Renal cortical epithelial cell (primary cell): ENCODE measurements around the gene KRT16. TPM values are rescaled to one million over a fixed set of nuclear protein-coding genes. Genes with fewer than 3 reads are reported as not detected.
A peak's percentile ranks its signal among the peaks of the same experiment; 100 is the strongest.
"Not testable (repeated sequence)": the region's sequence is repeated elsewhere in the genome, so short reads cannot be mapped to it uniquely, and the experiment has no call there.

Experiments used
- DNase-seq: peaks from one replicate; pipeline ENCODE4 v3.0.0-alpha.2; 2011; ENCODE audit warnings: low read depth
- total RNA-seq: library from RNA; depleted of rRNA; stranded (reverse); fragments of >200 nt; gene quantifications from 2 replicates; pipeline ENCODE4 v1.2.3, GENCODE V29; 2014

Gene KRT16
- total RNA-seq, 1 donor from 2014 or later, result 0.70 TPM

DNA sequence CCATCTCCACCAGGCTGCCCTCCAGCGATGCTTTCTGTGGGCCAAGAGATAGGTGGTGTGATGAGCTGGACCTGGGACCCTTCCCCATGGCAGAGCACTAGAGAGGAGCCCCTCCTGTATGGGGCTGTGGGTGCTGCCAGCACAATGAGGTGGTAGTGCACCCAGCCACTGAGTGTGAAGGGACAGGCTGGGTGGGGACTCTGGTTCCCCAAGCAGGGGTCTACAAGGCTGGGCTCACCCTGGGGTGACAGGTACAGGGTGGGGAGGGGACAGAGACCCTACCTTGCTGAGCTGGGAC is 15.5 kb upstream of the KRT16 start:
- not testable (repeated sequence) for DNase-seq

DNA sequence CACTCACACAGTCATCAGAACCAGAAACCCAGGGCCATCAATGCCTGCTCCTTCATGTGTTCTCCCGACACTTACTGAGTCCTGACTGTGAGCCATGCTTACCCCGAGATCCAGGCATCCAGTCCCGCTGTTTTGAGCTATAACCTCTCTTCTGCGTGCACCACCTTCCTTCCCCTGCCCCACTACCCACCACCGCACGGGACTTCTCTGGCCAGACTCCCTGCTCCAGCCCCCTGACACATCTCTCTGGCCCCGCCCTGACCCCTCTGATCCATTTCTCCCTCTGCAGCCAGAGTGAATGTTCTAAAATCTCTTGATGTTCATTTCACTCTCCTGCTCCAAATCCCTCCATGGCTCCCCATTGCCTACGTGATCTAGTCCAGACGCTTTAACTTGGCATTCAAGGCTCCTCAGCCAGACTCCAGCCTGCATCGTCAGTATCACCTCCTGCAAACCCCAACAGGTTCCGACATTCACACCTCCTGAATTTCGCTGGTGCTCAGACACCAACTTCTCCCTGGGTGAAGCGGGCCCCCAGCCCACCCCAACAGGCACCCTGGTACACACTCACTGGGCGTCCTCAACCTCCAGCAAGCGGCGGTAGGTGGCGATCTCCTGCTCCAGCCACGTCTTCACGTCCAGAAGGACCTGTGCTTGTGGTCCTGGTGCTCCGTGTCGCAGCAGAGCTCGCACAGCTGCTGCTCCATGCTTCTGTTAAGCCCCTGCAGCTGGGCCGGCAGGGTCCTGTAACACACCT is 14.9 kb upstream of the KRT16 start:
- no peak for DNase-seq

DNA sequence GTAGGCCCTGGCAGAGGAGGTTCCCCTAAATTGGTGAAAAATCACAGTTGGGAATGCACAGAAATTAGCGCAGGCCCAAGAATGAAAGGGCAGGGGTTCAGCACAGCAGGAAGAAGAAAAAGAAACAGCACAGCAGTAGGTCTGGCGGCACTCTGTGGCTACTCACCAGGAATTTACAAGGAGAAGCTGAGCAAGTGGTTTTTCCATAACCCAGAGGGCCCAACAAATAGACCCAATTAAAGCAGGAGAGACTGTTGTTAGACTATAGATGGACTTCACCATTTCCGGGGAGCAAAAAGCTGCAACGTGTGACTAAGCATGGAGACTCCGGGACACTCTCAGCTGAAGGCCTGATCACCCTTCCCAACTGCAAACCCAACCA is 14.3 kb upstream of the KRT16 start:
- DNase-seq, result not testable (repeated sequence)

DNA sequence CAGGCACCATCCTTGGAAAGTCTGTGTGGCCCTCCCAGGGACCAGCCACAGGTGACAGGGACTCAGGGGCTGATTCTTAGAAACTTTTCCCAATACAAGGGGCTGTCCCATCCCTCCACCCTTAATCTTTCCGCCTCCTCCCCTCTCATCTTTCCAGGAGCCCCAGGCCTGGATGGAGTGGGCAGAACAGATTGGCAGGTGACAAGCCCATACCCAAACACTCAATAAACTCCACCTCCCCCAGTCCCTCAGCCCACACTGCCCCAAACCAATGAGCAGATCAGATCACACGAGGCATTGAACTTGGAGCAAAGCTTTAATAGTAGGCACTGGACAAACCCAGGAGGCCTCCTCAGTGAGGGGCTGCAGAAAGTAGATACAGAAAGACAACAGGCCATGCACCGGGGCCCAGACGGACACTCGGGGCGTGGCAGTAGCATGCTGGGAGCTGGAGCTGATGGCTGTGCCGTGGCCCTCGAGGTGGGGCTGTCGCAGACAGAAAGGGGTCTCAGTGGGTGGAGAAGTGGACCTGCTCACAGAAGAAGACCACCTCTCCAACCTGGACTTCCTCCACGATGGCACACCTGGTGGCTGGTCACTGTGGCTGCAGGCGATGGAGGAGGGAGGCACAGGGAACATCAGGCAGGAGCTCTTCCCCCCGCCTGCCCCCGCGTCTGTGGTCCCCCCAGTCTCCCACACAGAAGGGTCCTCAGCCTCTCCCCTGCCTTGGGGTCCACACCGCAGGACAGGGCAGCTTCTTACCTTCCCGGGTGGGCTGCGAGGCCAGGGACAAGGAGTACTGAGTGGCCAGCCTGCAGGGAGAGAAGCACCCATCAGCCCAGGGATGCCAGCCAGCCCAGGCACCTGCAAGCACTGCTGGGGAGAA is 13.7 kb upstream of the KRT16 start:
- not testable (repeated sequence) for DNase-seq

DNA sequence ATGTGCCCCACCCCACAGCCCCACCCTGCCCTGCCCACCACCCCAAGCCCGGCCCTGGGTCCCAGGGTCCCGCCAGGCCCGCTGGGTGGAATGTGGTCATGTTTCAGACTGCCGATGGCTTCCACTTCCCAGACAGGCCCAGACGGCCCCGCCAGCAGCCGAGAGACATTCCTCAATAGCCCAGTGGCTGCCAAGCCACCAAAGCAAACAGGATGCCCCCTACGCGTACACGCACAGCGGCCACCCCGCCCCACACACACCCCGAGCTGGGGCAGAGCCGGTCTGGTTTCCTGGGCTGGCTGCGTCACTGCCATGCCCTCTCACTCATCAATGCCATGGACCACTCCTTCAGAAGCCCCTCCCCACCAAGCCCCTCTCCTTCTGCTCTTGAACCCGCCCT is 13.0 kb upstream of the KRT16 start:
- no peak for DNase-seq

DNA sequence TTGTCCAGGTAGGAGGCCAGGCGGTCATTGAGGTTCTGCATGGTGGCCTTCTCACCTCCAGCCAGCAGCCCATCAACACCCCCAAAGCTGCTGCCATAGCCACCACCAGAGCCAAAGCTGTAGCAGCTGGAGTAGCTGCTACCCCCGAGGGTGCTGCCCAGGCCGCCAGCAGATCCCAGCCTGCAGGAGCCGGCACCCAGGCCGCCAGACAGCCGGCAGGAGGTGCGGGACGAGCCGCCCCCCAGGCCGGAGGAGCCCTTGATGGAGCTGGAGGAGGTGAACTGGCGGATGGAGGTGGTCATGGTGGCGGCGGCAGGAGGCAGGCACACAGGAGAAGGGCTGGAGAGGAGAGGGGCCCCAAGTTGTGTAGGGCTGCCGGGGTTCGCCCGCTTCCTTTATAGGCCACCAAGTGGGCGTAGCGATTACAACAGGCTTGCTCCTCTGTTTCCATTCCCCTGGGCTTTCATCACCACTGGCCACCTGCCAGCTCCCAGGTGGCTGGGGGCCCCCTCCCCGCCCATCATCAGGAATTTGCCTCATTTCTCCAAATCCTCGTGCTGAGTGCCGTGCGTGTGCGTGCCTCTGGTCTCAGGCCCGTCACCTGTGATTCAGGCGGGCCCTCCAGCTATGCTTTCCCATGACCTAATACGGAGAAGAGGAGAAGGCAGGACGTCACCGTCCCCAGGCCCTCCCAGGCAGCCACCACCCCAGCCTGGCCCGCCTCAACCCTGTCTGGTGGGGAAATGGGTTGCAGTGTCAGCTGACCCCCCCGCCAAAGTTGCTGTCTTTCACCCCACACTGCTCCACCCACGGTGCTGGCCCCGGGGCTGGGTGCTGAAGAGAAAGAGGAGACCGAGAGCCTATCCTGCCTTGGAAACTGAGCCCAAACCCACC is 11.9 kb upstream of the KRT16 start, which contains the start of gene KRT17:
KRT17 (minus strand) TSS at position 368 of the 894 bp plus-strand sequence; CDS start at position 302, 66 bp downstream.
- DNase-seq, result no peak

DNA sequence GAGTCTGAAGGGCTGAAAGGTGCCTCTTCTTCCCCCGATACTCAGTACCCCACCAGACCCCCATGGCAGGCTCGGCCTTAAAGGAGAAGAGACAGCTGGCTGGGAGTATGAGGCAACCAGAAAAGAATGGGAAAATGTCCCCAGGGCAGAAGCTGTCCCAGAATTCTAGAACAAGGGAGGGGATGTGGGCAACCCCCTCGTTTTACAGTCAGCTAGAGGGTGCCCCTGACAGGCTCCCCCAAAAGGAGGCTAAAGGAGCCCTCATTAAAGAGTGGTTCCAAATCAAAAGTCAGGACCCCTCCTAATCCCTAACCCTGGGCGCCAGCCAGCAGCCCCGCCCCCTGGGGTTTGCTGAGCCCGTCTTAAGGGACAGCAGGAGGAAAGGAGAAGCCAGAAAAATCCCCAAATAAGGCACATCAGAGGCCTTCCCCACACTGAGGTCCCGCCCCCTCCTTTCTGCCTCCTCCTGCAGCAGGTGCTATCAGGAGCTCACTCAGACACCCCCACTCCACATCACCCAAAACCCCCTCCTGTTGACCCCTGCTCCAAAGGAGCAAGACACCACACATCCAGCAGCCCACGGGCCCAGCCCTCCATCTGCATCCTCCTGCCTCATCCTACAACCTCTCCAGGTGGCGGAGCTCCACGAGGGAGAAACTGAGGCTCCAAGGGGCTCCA is 10.8 kb upstream of the KRT16 start:
- DNase-seq, result not testable (repeated sequence)

DNA sequence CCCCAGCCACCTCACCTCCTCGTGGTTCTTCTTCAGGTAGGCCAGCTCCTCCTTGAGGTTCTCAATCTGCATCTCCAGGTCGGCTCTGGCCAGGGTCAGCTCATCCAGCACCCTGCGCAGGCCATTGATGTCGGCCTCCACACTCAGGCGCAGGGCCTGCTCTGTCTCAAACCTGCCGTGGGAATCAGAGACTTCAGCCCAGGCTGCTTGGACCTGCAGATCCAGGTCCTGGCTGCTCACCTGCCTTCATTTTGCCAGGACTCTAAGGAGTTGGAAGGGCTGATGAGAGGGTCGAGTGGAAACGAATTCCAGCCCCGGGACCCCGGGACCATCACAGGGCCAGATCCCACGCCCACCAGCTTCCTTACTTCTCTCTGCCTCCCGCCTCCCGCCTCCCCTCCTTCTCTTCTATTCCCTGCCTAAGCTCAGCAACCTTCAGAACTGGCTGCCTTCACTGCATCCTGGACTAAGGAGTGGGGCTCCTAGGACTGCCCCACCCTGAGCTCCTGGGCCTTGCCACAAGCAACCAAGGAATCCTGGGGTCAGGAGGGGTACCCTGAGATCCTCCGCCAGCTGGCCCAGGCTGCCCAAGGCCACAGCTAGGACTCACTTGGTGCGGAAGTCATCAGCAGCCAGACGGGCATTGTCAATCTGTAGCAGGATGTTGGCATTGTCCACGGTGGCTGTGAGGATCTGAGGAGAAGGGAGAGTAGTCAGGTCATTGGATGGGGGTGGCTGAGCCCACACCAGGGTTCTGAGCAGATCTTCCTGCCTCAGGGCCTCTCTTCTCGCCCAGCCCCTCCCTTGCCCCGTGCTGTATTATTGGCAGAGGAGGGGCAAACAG is 10.0 kb upstream of the KRT16 start:
- DNase-seq, result not testable (repeated sequence)

DNA sequence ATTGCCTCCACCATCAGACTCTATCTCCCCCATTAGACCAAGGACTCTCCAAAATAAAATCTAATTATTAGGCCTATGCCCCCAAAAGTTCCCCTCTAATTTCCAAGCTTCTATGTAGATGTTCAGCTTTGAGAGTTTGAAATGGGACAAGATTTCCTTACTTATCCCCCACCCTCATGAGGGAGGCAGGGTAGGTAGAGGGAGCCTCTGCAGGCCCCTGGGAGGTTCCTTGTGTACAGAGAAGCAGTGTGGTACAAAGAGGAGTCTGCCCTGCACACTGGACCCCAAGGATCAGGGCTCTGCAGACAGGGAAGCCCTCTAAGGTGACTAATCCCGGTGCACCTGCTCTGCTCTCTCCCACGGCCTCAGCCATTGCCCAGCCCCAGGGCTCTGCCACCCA is 9.3 kb upstream of the KRT16 start:
- no peak for DNase-seq

DNA sequence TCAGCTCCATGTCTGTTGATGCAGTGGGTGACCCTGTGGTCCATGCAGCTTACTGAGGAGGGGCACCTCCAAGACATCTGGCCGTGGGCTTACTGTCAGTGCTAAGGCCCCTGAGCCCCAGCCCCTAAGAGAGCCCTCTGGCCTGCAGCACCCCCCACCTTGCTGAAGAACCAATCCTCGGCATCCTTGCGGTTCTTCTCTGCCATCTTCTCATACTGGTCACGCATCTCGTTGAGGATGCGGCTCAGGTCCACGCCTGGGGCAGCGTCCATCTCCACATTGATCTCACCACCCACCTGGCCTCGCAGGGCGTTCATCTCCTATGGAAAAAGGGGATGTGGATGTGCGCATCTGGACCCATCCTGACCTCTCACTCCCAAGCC is 8.9 kb upstream of the KRT16 start:
- not testable (repeated sequence) for DNase-seq

DNA sequence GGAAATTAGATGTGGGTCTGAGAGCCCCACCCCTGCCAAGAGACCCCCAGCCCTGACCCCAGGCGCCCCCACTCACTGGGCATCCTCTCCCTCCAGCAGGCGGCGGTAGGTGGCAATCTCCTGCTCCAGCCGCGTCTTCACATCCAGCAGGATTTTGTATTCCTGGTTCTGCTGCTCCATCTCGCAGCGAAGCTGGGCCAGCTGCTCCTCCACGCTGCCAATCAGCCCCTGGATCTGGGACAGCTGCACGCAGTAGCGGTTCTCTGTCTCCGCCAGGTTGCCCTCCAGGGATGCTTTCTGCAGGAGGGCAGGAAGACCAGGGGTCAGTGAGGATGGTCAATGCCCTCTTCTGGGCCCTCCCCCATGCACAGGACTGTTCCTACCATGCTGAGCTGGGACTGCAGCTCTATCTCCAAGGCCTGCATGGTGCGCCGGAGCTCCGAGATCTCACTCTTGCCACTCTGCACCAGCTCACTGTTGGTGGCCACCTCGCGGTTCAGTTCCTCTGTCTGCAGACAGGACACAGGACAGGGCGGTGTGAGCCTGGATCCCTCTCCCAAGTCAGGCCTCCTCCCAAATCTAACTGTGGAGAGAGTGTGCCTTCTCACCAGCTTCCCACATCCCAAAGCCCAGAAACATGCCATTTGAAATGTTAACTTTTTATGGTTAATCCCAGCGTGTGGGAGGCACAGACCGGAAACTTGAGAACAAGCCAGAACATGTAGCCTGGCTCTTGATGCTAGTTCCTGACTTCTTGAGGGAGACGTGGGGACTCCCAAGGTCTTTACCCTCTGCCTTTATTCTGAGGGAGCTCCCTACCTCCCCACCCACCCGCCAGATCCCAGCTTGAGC is 8.2 kb upstream of the KRT16 start:
- DNase-seq, result peak; percentile 6

DNA sequence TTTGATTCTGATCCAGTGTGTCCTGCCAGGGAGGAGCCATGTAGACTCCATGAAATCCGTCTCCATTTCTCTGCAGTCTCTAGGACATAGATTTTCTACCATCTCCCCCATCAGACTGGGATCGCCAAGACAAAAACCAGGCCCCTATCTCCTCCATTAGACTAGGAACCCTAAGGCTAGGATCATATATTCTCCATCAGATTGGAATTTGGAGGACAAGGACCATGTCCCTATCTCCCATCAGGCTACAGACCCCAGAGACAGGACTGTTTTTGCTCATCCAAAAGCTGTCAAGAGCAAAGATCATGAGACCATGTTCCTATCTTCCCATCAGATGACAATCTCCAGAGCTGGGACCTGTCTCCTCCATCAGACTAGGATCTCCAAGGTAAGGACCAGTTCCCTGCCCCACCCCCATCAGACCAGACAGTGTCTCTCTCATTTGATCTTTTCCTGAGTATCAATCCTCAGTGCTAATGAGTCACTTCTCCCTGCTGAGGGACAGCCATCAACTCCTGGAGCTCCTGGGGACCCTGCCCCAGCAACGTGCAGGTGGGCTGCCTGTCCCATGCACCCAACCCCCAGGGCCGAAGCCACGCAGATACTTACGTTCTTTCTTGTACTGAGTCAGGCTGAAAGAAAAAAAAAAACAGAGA is 7.5 kb upstream of the KRT16 start:
- DNase-seq, result not testable (repeated sequence)

DNA sequence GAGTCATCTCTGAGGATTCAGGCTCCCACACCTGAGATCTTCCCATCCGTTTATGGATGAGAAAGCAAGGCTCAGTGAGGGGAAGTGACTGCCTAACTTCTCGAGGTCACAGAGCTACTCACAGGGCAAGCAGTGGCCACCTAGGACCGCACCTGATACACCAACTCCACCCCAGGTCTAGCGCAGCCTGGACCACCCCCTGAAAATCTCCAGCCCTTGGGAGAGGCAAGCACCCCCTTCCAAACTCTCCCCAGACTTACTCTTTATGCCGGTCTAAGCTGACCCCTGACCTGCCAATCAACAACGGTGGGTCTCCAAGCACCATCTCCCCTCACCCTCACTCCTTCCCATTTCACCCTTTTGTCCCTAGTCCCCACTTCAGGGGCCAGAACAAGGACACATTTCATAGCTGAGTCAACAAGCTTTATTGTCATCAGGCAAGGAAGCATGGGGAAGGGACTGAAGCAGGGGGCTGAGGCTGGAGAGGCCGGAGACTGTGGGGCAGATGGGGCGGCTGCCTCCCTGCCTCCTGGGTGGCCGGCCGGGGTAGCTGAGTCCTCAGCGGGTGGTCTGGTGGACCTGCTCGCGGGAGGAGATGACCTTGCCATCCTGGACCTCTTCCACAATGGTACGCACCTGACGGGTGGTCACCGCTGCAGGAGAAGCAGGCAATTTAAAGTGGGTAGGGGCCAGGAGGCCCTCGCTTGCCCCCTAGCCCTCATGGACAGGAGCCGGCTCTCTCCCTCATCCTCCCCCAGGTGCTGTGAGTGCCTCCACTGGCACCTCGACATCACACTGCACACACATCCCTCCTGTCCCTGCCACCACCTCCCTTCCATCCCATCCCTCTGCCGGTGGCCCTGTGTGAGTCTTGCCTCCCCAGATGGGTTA is 6.7 kb upstream of the KRT16 start:
- DNase-seq, result peak; percentile 11

DNA sequence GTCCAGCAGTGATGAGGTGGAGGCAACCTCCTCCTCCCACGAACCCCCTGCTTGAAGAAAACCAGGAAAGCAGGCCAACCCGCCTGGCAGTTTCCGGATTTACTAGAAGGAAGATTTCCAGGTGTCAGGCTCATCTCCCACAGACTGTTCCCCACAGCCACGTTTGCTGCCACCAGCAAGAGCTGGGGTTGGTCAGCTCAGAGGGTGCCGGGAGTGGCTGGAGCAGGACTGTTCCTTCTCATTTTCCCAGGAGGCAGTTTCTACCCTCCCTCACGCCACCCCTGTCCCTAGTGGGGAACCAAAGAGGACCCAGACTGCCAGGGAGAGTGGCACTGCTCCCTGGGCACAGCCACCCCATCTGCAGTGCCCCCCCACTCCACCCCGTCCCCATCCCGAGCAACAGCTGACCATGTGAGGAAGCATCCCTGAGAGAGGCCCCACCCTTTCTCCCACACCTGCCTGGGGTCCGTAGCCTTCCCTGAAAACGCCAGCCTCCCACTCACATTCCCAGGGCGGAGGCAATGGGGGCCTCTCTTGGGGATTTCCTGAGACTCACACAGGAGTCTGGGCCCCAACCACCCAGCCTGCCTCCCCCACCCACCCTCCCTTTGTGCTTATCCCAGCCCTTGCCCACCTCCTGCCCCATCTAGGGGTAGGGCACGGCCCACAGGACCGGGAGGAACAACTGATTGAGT is 5.9 kb upstream of the KRT16 start:
- DNase-seq, result no peak

DNA sequence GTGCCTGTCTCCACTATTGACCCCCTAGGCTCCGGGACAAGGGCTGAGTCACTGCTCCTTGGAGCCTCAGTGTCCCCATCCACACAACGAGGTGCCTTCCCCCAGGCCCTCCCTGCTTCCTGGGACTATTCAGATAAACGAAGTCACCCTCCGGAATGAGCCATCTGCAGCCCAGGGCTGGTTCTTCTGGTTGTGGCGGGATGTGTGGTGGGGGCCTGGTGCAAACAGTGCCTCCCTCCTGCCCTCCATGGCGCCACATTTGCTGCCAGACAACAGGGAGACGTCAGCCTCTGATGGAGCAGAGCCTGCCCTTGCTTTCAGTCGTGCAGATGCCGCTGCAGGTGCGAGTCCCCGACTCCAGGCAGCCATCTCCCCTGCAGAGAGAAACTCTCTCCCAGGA is 5.1 kb upstream of the KRT16 start:
- no peak for DNase-seq

DNA sequence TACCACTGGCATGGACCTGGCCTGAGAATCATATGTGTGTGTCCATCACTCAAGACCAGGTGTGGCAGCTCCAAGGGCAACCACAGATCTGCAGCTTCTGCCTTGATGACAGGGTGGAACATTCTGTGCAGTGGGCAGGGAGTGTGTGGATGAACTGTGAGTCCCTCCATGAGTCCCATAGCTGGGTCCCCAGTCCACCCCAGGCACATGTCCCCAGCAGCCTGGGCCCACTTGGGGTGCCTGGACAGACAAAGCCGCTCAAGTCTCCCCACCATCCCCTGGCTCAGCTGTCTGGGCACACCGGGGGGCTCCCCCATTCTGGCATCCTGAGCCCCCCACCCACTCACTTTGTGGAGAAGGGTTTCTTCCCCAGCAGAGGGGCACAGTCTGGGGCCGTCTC is 4.6 kb upstream of the KRT16 start:
- no peak for DNase-seq

DNA sequence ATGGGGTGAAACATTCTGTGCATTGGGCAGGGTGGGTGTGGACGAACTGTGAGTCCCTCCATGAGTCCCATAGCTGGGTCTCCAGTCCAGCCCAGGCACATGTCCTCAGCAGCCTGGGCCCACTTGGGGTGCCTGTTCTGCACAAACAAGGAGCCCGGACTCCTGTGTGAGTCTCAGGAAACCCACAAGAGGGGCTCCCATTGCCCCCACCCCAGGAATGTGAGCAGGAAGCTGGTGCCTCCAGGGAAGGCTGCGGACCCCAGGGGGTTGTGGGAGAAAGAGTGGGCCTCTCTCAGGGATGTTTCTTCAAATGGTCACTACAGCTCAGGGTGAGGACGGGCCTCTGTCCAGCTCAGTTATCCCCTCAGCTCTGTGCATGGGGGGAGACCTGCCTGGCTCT is 3.9 kb upstream of the KRT16 start:
- not testable (repeated sequence) for DNase-seq
